Measurements from ENCODE around the gene GRM4. TPM values are rescaled to one million over a fixed set of nuclear protein-coding genes. Genes with fewer than 3 reads are reported as not detected.

GRM4 gene
- total RNA-seq, 4 donors from 2014 or later: not detected

DNA sequence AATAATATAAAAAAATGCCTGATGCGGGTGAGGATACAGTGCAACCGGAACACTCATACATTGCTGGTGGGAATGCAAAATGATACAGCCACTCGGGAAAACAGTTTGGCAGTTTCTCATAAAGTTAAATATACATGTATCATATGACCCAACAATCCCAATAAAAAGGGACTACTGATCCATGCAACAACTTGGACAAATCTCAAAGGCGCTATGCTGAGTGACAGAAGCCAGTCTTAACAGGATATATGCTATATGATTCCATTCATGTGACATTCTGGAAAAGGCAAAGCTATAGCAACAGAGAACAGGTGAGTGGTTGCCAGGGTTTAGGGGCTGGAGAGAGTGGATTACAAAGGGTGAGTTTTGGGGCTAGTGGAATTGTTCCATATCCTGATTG lies 171.9 kb downstream of the GRM4 start:
- no peak for TF ChIP-seq POLR2A (IDR thresholded peaks at IDR 0.05)
- no peak for TF ChIP-seq CTCF (IDR thresholded peaks at IDR 0.05)
- no peak for DNase-seq
- peaks cover 0 to 82% (median 6%) of the 10 kb centered on the region in 4 donors for H3K27me3 ChIP-seq
- intact Hi-C loops (cut with DNase I): no loop called here
- no peak overlapping the region for H3K4me3 ChIP-seq
- no peaks in the 10 kb centered on the region for H3K9me3 ChIP-seq
- 45 to 49% methylated on average over 4 of the region's 4 CpGs for WGBS, 2 donors
- no peaks in the 10 kb centered on the region for H3K36me3 ChIP-seq
- H3K4me1 ChIP-seq: no peaks in the 10 kb centered on the region
- no peak overlapping the region for H3K27ac ChIP-seq

DNA sequence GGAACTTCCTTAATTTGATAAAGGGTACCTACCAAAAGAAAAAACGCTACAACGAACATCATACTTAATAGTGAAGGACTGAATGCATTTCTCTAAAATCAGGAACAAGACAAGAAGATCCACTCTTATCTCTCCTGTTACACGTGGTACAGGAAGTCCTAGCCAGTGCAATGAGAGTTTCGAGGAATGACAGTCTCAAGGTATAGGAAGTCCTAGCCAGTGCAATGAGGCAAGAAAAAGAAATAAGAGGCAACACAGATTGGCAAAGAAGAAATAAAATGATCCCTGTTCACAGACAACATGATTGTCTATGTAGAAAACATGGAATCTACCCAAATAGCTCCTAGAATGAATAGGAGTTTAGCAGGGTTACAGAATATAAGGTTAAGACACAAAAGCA lies 174.3 kb downstream of the GRM4 start:
- H3K27ac ChIP-seq: no peak overlapping the region
- no peaks in the 10 kb centered on the region for H3K9me3 ChIP-seq
- intact Hi-C loops (cut with DNase I): no loop called here
- no peak for TF ChIP-seq POLR2A (IDR thresholded peaks at IDR 0.05)
- TF ChIP-seq CTCF (IDR thresholded peaks at IDR 0.05): no peak
- no peaks in the 10 kb centered on the region for H3K36me3 ChIP-seq
- WGBS, 2 donors: 66 to 79% methylated on average over 4 of the region's 4 CpGs
- H3K4me1 ChIP-seq: no peaks in the 10 kb centered on the region
- no peak for DNase-seq
- H3K4me3 ChIP-seq: no peak overlapping the region
- H3K27me3 ChIP-seq: peaks cover 0 to 82% (median 6%) of the 10 kb centered on the region in 4 donors

Small RNA genes lying within 50 kb of the gene (small RNA-seq; reads per million reads assigned to genes)
- gene MIR1275: 0 to 0.68 (median 0.16) reads per million in 4 donors

Other genes starting within 250 kb of the GRM4 start
- gene HMGA1, start 90.8 kb upstream of the GRM4 start, total RNA-seq: 100 to 1,000 TPM; 118 to 309 (median 193) TPM
- 10 to 100 TPM; 17.3 to 21.6 (median 18.2) TPM for gene SMIM29, start 102.9 kb upstream of the GRM4 start, total RNA-seq
- 10 to 100 TPM; 14.9 to 33.4 (median 22.4) TPM for gene NUDT3, start 246.6 kb upstream of the GRM4 start, total RNA-seq